NT2/D1 (cell line): ENCODE data around the gene CDH4.
"Not testable (repeated sequence)": the region's sequence is repeated elsewhere in the genome, so short reads cannot be mapped to it uniquely, and the experiment has no call there.

Source experiments
- DNase-seq: peaks from one replicate; pipeline ENCODE4 v3.0.0-alpha.2; 2011; ENCODE audit warnings: low read depth, low spot score
- H3K27me3 ChIP-seq: 2 replicates; pipeline ENCODE4 v1.6.0; 2011; ENCODE audit warnings: mild to moderate bottlenecking; ENCODE audit not compliant: insufficient read length, insufficient read depth
- H3K36me3 ChIP-seq: 2 replicates; pipeline ENCODE4 v1.6.1; 2011; ENCODE audit warnings: mild to moderate bottlenecking, low read length, mixed read lengths; ENCODE audit not compliant: insufficient read depth, insufficient read length
- H3K4me1 ChIP-seq: 2 replicates; pipeline ENCODE4 v1.5.1; 2011; ENCODE audit not compliant: insufficient read depth, insufficient read length
- H3K4me3 ChIP-seq: 2 replicates; pipeline ENCODE4 v1.5.1; 2011; ENCODE audit warnings: low read depth; ENCODE audit not compliant: insufficient read length
- H3K9ac ChIP-seq: 2 replicates; pipeline ENCODE4 v1.6.0; 2011; ENCODE audit warnings: low read depth; ENCODE audit not compliant: insufficient read length
- H3K9me3 ChIP-seq: 2 replicates; pipeline ENCODE4 v1.5.1; 2011; ENCODE audit warnings: mild to moderate bottlenecking, low read length; ENCODE audit not compliant: insufficient read depth
- SUZ12 ChIP-seq: IDR thresholded peaks from 2 replicates; pipeline ENCODE4 v1.6.1; 2011; ENCODE audit not compliant: insufficient read length, insufficient read depth; ENCODE audit errors: extremely low read depth
- YY1 ChIP-seq: IDR thresholded peaks from 2 replicates; pipeline ENCODE4 v1.6.1; 2011; ENCODE audit not compliant: insufficient read length, insufficient read depth
- ZNF274 ChIP-seq: IDR thresholded peaks from 2 replicates; pipeline ENCODE4 v1.6.1; 2011; ENCODE audit warnings: mild to moderate bottlenecking, low read depth, low read length

Gene CDH4

DNA sequence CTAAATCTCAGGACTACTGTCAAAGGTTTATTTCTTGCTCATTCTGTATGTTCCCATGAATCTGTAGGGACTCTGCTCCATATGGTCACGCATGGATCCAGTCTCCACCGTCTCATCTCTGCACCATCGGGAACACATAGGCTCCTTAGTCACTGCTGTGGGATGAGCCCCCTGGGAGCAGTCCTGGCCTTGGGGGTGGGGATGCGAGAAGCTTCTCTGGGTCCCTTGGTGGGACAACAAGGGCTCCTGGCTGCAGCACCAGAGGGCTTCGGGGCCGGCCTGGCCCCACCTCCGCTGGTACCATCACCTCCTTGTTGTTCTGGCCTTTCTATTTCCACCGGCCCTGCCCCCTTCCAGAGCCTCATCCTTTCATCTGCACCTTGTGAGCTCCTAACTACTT, 148.4 kb downstream of the CDH4 start:
- H3K36me3 ChIP-seq: no peaks in the 10 kb centered on the region
- no peak overlapping the region for H3K4me3 ChIP-seq
- TF ChIP-seq ZNF274 (no peak), SUZ12 (no peak), YY1 (no peak)
- H3K27me3 ChIP-seq: peaks cover 61% of the 10 kb centered on the region
- no peak overlapping the region for H3K9ac ChIP-seq
- no peak for DNase-seq
- peaks cover 5% of the 10 kb centered on the region for H3K4me1 ChIP-seq
- peaks cover 7% of the 10 kb centered on the region; the same call in 1 of the 2 replicates for H3K9me3 ChIP-seq

GRCh38 chr20:61404303-61404702, 152.2 kb downstream of the CDH4 start:
- no peak overlapping the region for H3K4me3 ChIP-seq
- no peaks in the 10 kb centered on the region for H3K36me3 ChIP-seq
- no peaks in the 10 kb centered on the region for H3K4me1 ChIP-seq
- no peak overlapping the region for H3K9ac ChIP-seq
- no peak for DNase-seq
- peaks cover 86% of the 10 kb centered on the region for H3K27me3 ChIP-seq
- TF ChIP-seq YY1 (no peak), ZNF274 (no peak), SUZ12 (no peak)
- no peaks in the 10 kb centered on the region for H3K9me3 ChIP-seq

- TF ChIP-seq SUZ12: no peak
- no peaks in the 10 kb centered on the region; the same call in 1 of the 2 replicates for H3K9me3 ChIP-seq
- H3K36me3 ChIP-seq: no peaks in the 10 kb centered on the region
- DNase-seq: no peak
- no peak overlapping the region for H3K9ac ChIP-seq
- no peaks in the 10 kb centered on the region for H3K4me1 ChIP-seq
- peaks cover 87% of the 10 kb centered on the region for H3K27me3 ChIP-seq
- no peak overlapping the region for H3K4me3 ChIP-seq
These were observed 152.9 kb downstream of the CDH4 start for GRCh38 chr20:61405007-61405406.

DNA sequence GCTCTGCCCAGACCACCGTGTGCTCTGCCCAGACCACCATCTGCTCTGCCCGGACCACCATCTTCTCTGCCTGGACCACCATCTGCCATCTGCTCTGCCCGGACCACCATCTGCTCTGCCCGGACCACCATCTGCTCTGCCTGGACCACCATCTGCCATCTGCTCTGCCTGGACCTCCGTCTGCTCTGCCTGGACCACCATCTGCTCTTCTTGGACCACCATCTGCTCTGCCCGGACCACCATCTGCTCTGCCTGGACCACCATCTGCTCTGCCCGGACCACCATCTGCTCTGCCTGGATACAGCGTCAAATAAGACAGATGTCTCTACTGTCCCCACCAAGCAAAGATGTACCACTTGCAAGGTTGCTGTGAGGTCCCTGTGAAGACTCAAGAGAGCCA, 154.7 kb downstream of the CDH4 start:
- DNase-seq, H3K9ac ChIP-seq, H3K36me3 ChIP-seq, H3K9me3 ChIP-seq, H3K4me3 ChIP-seq, H3K4me1 ChIP-seq: not testable (repeated sequence)
- peaks cover 86% of the 10 kb centered on the region for H3K27me3 ChIP-seq

DNA sequence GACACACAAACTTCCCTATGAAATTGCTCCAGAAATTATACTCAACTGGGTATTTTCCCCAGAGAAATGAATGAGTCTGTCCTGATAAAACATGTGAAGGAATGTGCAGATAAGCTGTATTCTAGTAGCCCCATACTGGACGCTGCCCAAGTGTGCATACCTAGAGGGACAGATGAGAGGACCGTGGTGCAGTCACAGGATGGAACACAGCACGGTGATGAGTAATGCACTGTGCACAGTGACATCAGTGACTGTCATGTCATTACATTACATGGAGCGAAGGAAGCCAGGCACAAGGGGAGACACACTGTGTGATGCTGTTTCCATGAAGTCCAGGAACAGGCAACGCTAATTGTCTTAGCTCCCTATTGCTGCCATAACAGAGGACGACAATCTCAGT, 155.5 kb downstream of the CDH4 start:
- Histone ChIP-seq H3K27me3 (peaks cover 85% of the 10 kb centered on the region), H3K9ac (no peak overlapping the region), H3K4me1 (no peaks in the 10 kb centered on the region), H3K9me3 (no peaks in the 10 kb centered on the region; the same call in 1 of the 2 replicates), H3K4me3 (no peak overlapping the region), H3K36me3 (no peaks in the 10 kb centered on the region)
- TF ChIP-seq SUZ12 (no peak), ZNF274 (no peak), YY1 (no peak)
- no peak for DNase-seq

- Histone ChIP-seq H3K27me3 (peaks cover 78% of the 10 kb centered on the region), H3K9me3 (no peaks in the 10 kb centered on the region; the same call in 1 of the 2 replicates), H3K4me1 (peaks cover 5% of the 10 kb centered on the region), H3K36me3 (no peaks in the 10 kb centered on the region), H3K9ac (no peak overlapping the region), H3K4me3 (no peak overlapping the region)
- no peak for DNase-seq
- TF ChIP-seq ZNF274 (no peak), SUZ12 (no peak), YY1 (no peak)
These were observed 157.1 kb downstream of the CDH4 start for GRCh38 chr20:61408951-61409740.

DNA sequence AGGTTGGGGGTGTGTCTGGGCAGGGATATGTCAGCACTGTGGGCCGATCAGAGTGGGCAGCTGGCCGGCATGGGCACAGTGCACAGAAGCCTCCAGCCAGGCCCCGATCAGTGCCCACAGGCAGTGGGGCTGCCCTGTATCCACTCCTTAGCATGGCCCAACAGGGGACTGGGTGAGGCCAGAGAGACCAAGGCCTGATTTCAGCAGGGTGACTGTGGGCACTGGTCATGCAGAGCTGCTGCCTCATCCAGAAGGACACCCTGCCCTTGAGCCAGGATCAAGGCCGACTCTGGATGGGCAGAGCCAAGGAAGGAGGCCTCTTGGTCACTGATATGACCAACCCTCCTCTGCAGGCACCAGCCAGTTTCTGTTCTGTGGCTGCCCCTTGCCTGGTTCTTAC, 159.7 kb downstream of the CDH4 start:
- Histone ChIP-seq H3K27me3 (peaks cover 77% of the 10 kb centered on the region), H3K4me1 (peaks cover 7% of the 10 kb centered on the region), H3K9ac (no peak overlapping the region), H3K9me3 (no peaks in the 10 kb centered on the region; the same call in 1 of the 2 replicates), H3K4me3 (no peak overlapping the region), H3K36me3 (no peaks in the 10 kb centered on the region)
- no peak for TF ChIP-seq YY1
- no peak for TF ChIP-seq ZNF274
- TF ChIP-seq SUZ12: no peak
- no peak for DNase-seq
